BE2C (cell line): ENCODE data around the gene FBXL19.
A peak's percentile ranks its signal among the peaks of the same experiment; 100 is the strongest.
"Not testable (repeated sequence)": the region's sequence is repeated elsewhere in the genome, so short reads cannot be mapped to it uniquely, and the experiment has no call there.

Experiments used
- DNase-seq: peaks from one replicate; pipeline ENCODE4 v3.0.0-alpha.2; 2020
- H3K27me3 ChIP-seq: fragments of 250-450 bp; sonication (Bioruptor Pico); 2 replicates; pipeline ENCODE4 v1.5.1; 2020; ENCODE audit warnings: mild to moderate bottlenecking
- H3K36me3 ChIP-seq: fragments of 250-450 bp; sonication (Bioruptor Pico); 2 replicates; pipeline ENCODE4 v1.5.1; 2020; ENCODE audit warnings: mild to moderate bottlenecking
- H3K4me1 ChIP-seq: fragments of 250-450 bp; sonication (Bioruptor Pico); 2 replicates; pipeline ENCODE4 v1.5.1; 2020
- H3K4me3 ChIP-seq: 2 replicates; pipeline ENCODE4 v1.5.1; 2011; ENCODE audit warnings: low read depth, low read length
- H3K9me3 ChIP-seq: fragments of 250-450 bp; sonication (Bioruptor Pico); 2 replicates; pipeline ENCODE4 v1.5.1; 2020
- TF ChIP-seq, protein P1 (sequence below): IDR thresholded peaks from 2 replicates; pipeline ENCODE4 v1.5.1; 2012; ENCODE audit warnings: mild to moderate bottlenecking, low read depth, low read length

Gene FBXL19

DNA sequence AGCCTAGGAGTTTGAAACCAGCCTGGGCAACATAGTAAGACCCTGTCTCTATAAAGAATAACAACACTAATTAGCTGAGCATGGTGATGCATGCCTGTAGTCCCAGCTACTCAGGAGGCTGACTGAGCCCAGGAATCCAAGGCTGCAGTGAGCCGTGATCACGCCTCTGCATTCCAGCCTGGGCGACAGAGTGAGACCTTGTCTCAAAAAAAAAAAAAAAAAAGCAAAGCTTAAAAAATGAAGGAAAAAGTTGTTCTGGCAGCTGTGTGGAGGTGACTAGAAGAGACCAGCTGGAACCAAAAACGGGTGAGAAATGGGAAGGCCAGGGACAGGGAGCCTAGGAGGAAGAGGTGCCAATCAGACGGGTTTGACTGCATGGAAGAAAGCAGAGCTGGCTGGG, 33.7 kb upstream of the FBXL19 start:
- Histone ChIP-seq H3K36me3 (peaks cover 11% of the 10 kb centered on the region), H3K4me1 (peaks cover 5% of the 10 kb centered on the region; the same call in 1 of the 2 replicates), H3K9me3 (no peaks in the 10 kb centered on the region), H3K4me3 (no peak overlapping the region), H3K27me3 (no peaks in the 10 kb centered on the region)
- TF ChIP-seq, protein P1, sequence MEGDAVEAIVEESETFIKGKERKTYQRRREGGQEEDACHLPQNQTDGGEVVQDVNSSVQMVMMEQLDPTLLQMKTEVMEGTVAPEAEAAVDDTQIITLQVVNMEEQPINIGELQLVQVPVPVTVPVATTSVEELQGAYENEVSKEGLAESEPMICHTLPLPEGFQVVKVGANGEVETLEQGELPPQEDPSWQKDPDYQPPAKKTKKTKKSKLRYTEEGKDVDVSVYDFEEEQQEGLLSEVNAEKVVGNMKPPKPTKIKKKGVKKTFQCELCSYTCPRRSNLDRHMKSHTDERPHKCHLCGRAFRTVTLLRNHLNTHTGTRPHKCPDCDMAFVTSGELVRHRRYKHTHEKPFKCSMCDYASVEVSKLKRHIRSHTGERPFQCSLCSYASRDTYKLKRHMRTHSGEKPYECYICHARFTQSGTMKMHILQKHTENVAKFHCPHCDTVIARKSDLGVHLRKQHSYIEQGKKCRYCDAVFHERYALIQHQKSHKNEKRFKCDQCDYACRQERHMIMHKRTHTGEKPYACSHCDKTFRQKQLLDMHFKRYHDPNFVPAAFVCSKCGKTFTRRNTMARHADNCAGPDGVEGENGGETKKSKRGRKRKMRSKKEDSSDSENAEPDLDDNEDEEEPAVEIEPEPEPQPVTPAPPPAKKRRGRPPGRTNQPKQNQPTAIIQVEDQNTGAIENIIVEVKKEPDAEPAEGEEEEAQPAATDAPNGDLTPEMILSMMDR, result no peak
- DNase-seq, result no peak

- not testable (repeated sequence) for H3K4me1 ChIP-seq, H3K36me3 ChIP-seq, H3K27me3 ChIP-seq, H3K4me3 ChIP-seq, H3K9me3 ChIP-seq, DNase-seq
Observed at GRCh38 chr16:30891043-30891823, 32.1 kb upstream of the FBXL19 start.

DNA sequence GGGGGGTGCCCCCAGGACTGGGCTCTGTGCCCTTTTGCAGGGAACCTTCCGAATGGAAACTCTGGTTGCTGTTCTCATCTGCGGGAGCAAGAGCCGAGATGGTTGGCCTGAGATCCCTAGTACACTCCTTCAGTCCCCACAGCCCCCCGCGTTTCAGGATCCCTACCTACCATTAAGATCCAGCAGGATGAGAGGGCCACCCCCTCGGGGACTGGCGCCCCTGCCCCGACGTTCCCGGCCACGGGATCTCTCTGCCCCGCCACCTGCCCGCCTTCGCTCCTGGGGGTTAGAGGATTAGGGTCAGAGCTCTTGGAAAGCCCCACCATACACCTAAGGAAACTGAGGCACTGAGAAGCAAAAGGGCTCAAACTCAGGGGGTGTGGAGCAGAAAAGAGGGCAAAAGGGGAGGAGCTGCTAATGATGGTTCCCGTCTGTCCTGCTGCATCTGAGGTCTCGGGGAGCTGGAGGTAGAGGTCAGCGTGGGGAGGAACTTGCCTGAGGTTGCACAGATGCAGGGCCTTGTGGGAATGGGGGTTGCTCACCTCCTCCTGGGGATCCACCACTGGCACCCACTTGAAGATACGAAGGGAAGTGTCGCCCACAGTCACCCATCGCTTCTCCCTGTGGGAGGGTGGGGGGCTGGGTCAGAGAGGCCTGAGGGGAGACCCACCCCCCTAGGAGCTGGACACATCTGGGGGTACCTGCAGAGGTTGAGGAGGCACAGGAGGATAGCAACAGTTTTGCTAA, 30.5 kb upstream of the FBXL19 start:
- Histone ChIP-seq H3K4me3 (peak overlapping the region; percentile 73), H3K36me3 (peaks cover 8% of the 10 kb centered on the region; the same call in 1 of the 2 replicates), H3K27me3 (no peaks in the 10 kb centered on the region), H3K4me1 (peaks cover 7% of the 10 kb centered on the region; the same call in 1 of the 2 replicates), H3K9me3 (no peaks in the 10 kb centered on the region)
- DNase-seq, result no peak
- TF ChIP-seq, protein P1, result no peak

DNA sequence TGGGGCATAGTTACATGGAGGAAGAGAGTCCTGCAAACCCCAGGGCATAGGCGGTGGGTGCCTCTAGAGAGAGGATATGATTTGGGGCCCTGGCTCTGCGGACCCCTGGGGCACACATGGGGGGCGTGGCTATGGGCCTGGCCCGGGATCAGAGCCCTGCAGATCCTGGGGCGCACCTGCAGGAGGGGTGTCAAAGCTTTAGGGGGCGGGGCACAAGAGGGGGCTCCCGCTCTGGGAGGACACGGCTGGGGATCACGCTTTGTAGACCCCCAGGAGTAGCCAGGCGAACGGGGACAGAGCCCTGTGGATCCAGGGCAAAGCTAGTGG, 30.0 kb upstream of the FBXL19 start:
- peaks cover 8% of the 10 kb centered on the region; the same call in 1 of the 2 replicates for H3K36me3 ChIP-seq
- DNase-seq, result no peak
- H3K4me3 ChIP-seq, result peak overlapping the region; percentile 73
- TF ChIP-seq, protein P1, result no peak
- H3K27me3 ChIP-seq, result no peaks in the 10 kb centered on the region
- H3K9me3 ChIP-seq, result no peaks in the 10 kb centered on the region
- H3K4me1 ChIP-seq, result peaks cover 7% of the 10 kb centered on the region; the same call in 1 of the 2 replicates

- TF ChIP-seq, protein P1, result peak; percentile 35
- peaks cover 4% of the 10 kb centered on the region; the same call in 1 of the 2 replicates for H3K36me3 ChIP-seq
- peak within 1 kb of the TSS; percentile 73 for H3K4me3 ChIP-seq
- peak; percentile 96 for DNase-seq
- H3K9me3 ChIP-seq, result no peaks in the 10 kb centered on the region
- no peaks in the 10 kb centered on the region for H3K27me3 ChIP-seq
- H3K4me1 ChIP-seq, result peaks cover 7% of the 10 kb centered on the region; the same call in 1 of the 2 replicates
Observed at GRCh38 chr16:30893744-30894539, 29.4 kb upstream of the FBXL19 start, which contains the start of gene BCL7C. Gene BCL7C (minus strand): TSS chr16:30894077. CDS start chr16:30893944, 133 bp downstream.

GRCh38 chr16:30894540-30895368, 28.6 kb upstream of the FBXL19 start:
- TF ChIP-seq, protein P1, result no peak
- Histone ChIP-seq H3K4me1 (peaks cover 7% of the 10 kb centered on the region; the same call in 1 of the 2 replicates), H3K36me3 (no peaks in the 10 kb centered on the region; the same call in 1 of the 2 replicates), H3K9me3 (no peaks in the 10 kb centered on the region), H3K27me3 (no peaks in the 10 kb centered on the region), H3K4me3 (peak overlapping the region; percentile 45)
- no peak for DNase-seq
